H1 (cell line): Measurements from ENCODE around the gene CAPG. TPM values are rescaled to one million over a fixed set of nuclear protein-coding genes. Genes with fewer than 3 reads are reported as not detected.
"Not testable (repeated sequence)": the region's sequence is repeated elsewhere in the genome, so short reads cannot be mapped to it uniquely, and the experiment has no call there.

Experiments used
- CTCF ChIA-PET: fragments of 300-600 bp; sonication (Branson Sonifier 250); formaldehyde crosslinking; loops from one replicate; lab custom pipeline; 2021; ENCODE audit not compliant: partially characterized antibody; lab: Charles Lee
- POLR2A ChIA-PET: fragments of 300-600 bp; sonication (Branson Sonifier 250); formaldehyde crosslinking; loops from one replicate; lab custom pipeline; 2021; ENCODE audit warnings: inconsistent platforms; ENCODE audit not compliant: partially characterized antibody; lab: Charles Lee
- DNase-seq, 2 experiments: peaks; one replicate each; pipeline versions ENCODE4 v3.0.0 to v3.0.0-alpha.2; 2010 to 2022; ENCODE audit warnings: low spot score in 2 of 2, low read depth in 1 of 2, mixed read lengths in 1 of 2
- FAIRE-seq: peaks from 2 replicates; lab custom pipeline; 2011; peaks lifted over from hg19 to GRCh38; lab: Jason Lieb, UNC
- H2AFZ ChIP-seq: 2 replicates; pipeline ENCODE4 v1.8.1; 2012; ENCODE audit warnings: low read length, inconsistent platforms
- H2AK5ac ChIP-seq: 2 replicates; pipeline ENCODE4 v1.6.1; 2013; ENCODE audit warnings: low read depth, low read length
- H2BK120ac ChIP-seq: replicated peaks from 2 replicates; pipeline ENCODE3; 2013; ENCODE audit warnings: low read depth, low read length, inconsistent platforms
- H2BK12ac ChIP-seq: 2 replicates; pipeline ENCODE4 v1.6.1; 2013; ENCODE audit warnings: low read depth, low read length
- H2BK15ac ChIP-seq: 2 replicates; pipeline ENCODE4 v1.6.1; 2013; ENCODE audit warnings: low read length
- H2BK20ac ChIP-seq: 2 replicates; pipeline ENCODE4 v1.6.1; 2013; ENCODE audit warnings: low read length
- H2BK5ac ChIP-seq: 2 replicates; pipeline ENCODE4 v1.6.1; 2013; ENCODE audit warnings: low read depth, low read length
- H3K14ac ChIP-seq: 2 replicates; pipeline ENCODE4 v1.6.1; 2013; ENCODE audit warnings: inconsistent platforms; ENCODE audit not compliant: insufficient read length
- H3K18ac ChIP-seq: 2 replicates; pipeline ENCODE4 v1.6.1; 2013; ENCODE audit warnings: low read length; ENCODE audit errors: extremely low read depth
- H3K23ac ChIP-seq: 2 replicates; pipeline ENCODE4 v1.6.1; 2013; ENCODE audit warnings: inconsistent platforms; ENCODE audit not compliant: insufficient read length
- H3K23me2 ChIP-seq: 2 replicates; pipeline ENCODE4 v1.6.1; 2013; ENCODE audit warnings: low read depth, low read length
- H3K27ac ChIP-seq: 2 replicates; pipeline ENCODE4 v1.6.1; 2011; ENCODE audit warnings: low read depth, low read length, inconsistent platforms
- H3K27me3 ChIP-seq, 4 experiments: replicated peaks in 1 of 4; 1 replicate in 1 of 4; 2 replicates in 3 of 4; pipeline versions ENCODE4 v1.6.1 to v1.8.1; 2011 to 2013; ENCODE audit warnings: low read length in 3 of 4, mild to moderate bottlenecking in 3 of 4, inconsistent platforms in 2 of 4, mixed read lengths in 2 of 4, moderate library complexity in 1 of 4; ENCODE audit not compliant: control insufficient read depth in 3 of 4, insufficient read depth in 3 of 4; ENCODE audit errors: extremely low read depth in 1 of 4
- H3K36me3 ChIP-seq, 4 experiments: 2 replicates each; pipeline versions ENCODE4 v1.6.1 to v1.8.1; 2011 to 2013; ENCODE audit warnings: mild to moderate bottlenecking in 4 of 4, low read length in 3 of 4, moderate library complexity in 2 of 4, control low read depth in 1 of 4, inconsistent platforms in 1 of 4; ENCODE audit not compliant: insufficient read depth in 4 of 4, control insufficient read depth in 2 of 4
- H3K4ac ChIP-seq: replicated peaks from 2 replicates; pipeline ENCODE3; 2013; ENCODE audit warnings: low read length, low read depth, mixed read lengths, inconsistent platforms; ENCODE audit not compliant: insufficient read length
- H3K4me1 ChIP-seq, 4 experiments: replicated peaks in 1 of 4; 1 replicate in 1 of 4; 2 replicates in 3 of 4; pipeline versions ENCODE4 v1.6.1 to v1.8.1; 2011 to 2013; ENCODE audit warnings: low read length in 3 of 4, inconsistent platforms in 2 of 4, mixed read lengths in 1 of 4; ENCODE audit not compliant: insufficient read depth in 4 of 4, control insufficient read depth in 3 of 4
- H3K4me2 ChIP-seq, 2 experiments: 2 replicates each; pipeline versions ENCODE4 v1.6.1 to v1.8.1; 2011 to 2013; ENCODE audit warnings: low read depth in 2 of 2, low read length in 2 of 2, control low read depth in 1 of 2, inconsistent platforms in 1 of 2, mild to moderate bottlenecking in 1 of 2; ENCODE audit not compliant: insufficient read depth in 1 of 2
- H3K4me3 ChIP-seq, 4 experiments: fragments of 200-600, 300-600 bp in 1 of 4; sonication (generic), shearing (Covaris generic), sonication (Bioruptor Twin) in 1 of 4; 2 replicates each; pipeline versions ENCODE4 v1.5.1 to v1.8.1; 2011 to 2016; ENCODE audit warnings: low read length in 4 of 4, low read depth in 3 of 4, control low read depth in 2 of 4, inconsistent platforms in 2 of 4, mild to moderate bottlenecking in 2 of 4, mixed read lengths in 1 of 4, moderate library complexity in 1 of 4; ENCODE audit not compliant: insufficient read depth in 2 of 4; ENCODE audit errors: extremely low read depth in 1 of 4
- H3K56ac ChIP-seq: replicated peaks from 2 replicates; pipeline ENCODE3; 2013; ENCODE audit warnings: low read depth, mild to moderate bottlenecking, mixed read lengths, low read length, inconsistent platforms; ENCODE audit not compliant: insufficient read length
- H3K79me1 ChIP-seq: 2 replicates; pipeline ENCODE4 v1.6.1; 2013; ENCODE audit warnings: low read depth, low read length, control low read depth
- H3K79me2 ChIP-seq, 2 experiments: 2 replicates each; pipeline versions ENCODE4 v1.6.1 to v1.8.1; 2012 to 2013; ENCODE audit warnings: low read length in 2 of 2, mild to moderate bottlenecking in 2 of 2, inconsistent platforms in 1 of 2; ENCODE audit not compliant: insufficient read depth in 2 of 2, control insufficient read depth in 1 of 2
- H3K9ac ChIP-seq, 4 experiments: replicated peaks in 1 of 4; 1 replicate in 1 of 4; 2 replicates in 3 of 4; pipeline versions ENCODE4 v1.6.1 to v1.8.1; 2011 to 2013; ENCODE audit warnings: low read depth in 3 of 4, low read length in 3 of 4, control low read depth in 2 of 4, mild to moderate bottlenecking in 2 of 4, moderate library complexity in 2 of 4, inconsistent platforms in 1 of 4; ENCODE audit errors: extremely low read depth in 1 of 4
- H3K9me3 ChIP-seq, 2 experiments: 2 replicates each; pipeline versions ENCODE4 v1.6.1 to v1.8.1; 2012 to 2013; ENCODE audit warnings: mild to moderate bottlenecking in 2 of 2, moderate library complexity in 2 of 2, control low read depth in 1 of 2, inconsistent platforms in 1 of 2, low read depth in 1 of 2, low read length in 1 of 2, mixed read lengths in 1 of 2; ENCODE audit not compliant: insufficient read depth in 2 of 2
- H4K20me1 ChIP-seq, 2 experiments: replicated peaks in 1 of 2; 2 replicates each; pipeline versions ENCODE3 to v1.8.1; 2011 to 2013; ENCODE audit warnings: inconsistent platforms in 2 of 2, low read length in 2 of 2, mild to moderate bottlenecking in 1 of 2; ENCODE audit not compliant: insufficient read depth in 2 of 2, control insufficient read depth in 1 of 2
- H4K5ac ChIP-seq: 2 replicates; pipeline ENCODE4 v1.6.1; 2013; ENCODE audit warnings: low read length, low read depth, mixed read lengths, inconsistent platforms; ENCODE audit not compliant: insufficient read length
- H4K8ac ChIP-seq: 2 replicates; pipeline ENCODE4 v1.8.0; 2013; ENCODE audit warnings: mild to moderate bottlenecking, moderate library complexity, low read length, inconsistent platforms; ENCODE audit not compliant: insufficient read depth; ENCODE audit errors: extremely low read depth
- H4K91ac ChIP-seq: replicated peaks from 2 replicates; pipeline ENCODE3; 2013; ENCODE audit warnings: low read length, mixed read lengths, inconsistent platforms; ENCODE audit not compliant: insufficient read length
- WGBS, 2 experiments: shearing (Covaris generic) in 1 of 2; methylation state at CpG; one replicate each; pipeline versions ENCODE4 v1.1.6 to v1.1.7; 2013 to 2015; ENCODE audit warnings: low lambda C conversion rate in 2 of 2, mixed read lengths in 2 of 2, inconsistent platforms in 1 of 2, low coverage in 1 of 2, missing lambda C conversion rate in 1 of 2; ENCODE audit not compliant: insufficient replicate concordance in 2 of 2, insufficient coverage in 1 of 2, insufficient read length in 1 of 2; ENCODE audit errors: extremely low coverage in 1 of 2, missing lambda C conversion rate in 1 of 2; 5-methylcytosine and 5-hydroxymethylcytosine counted together
- polyA plus RNA-seq, 7 experiments: library from polyadenylated mRNA; depleted of rRNA in 3 of 7; stranded (reverse) in 5 of 7; unstranded in 2 of 7; fragments of >200 nt in 5 of 7; fragments of 200-250 nt in 2 of 7; gene quantifications; 1 replicate in 5 of 7; 2 replicates in 1 of 7; 4 replicates in 1 of 7; pipeline versions ENCODE4 v1.2.1 to v1.2.3, GENCODE V29; 2011 to 2013; ENCODE audit warnings: missing spikeins in 2 of 7, mixed read lengths in 2 of 7
- total RNA-seq: library from RNA; stranded (reverse); fragmentation: NEBNext Ultra II Directional; extraction: Animal tissue kit (Norgen Biotek cat#: 25700); gene quantifications from 2 replicates; pipeline ENCODE4 v1.2.1, GENCODE V29; 2021

The CAPG gene
- total and polyA plus RNA-seq, 2 of the 8 experiments (the other 6 are each of a cell fraction or from before 2014, with no cell fraction given) = 80.5 to 89.0 TPM

GRCh38 chr2:85439569-85439968 lies 29.4 kb upstream of the CAPG start:
- H4K20me1 ChIP-seq, H2BK15ac ChIP-seq, H4K8ac ChIP-seq, FAIRE-seq, H2BK12ac ChIP-seq, H4K91ac ChIP-seq, H3K79me2 ChIP-seq, H3K4ac ChIP-seq, H2BK120ac ChIP-seq, H2AK5ac ChIP-seq, H3K23me2 ChIP-seq, H3K9ac ChIP-seq, H4K5ac ChIP-seq, H3K4me2 ChIP-seq, H3K14ac ChIP-seq, H2AFZ ChIP-seq, H3K18ac ChIP-seq, H2BK20ac ChIP-seq, H3K9me3 ChIP-seq, DNase-seq, H3K36me3 ChIP-seq, H3K23ac ChIP-seq, H3K4me3 ChIP-seq, H2BK5ac ChIP-seq, H3K56ac ChIP-seq, H3K79me1 ChIP-seq, H3K27ac ChIP-seq: not testable (repeated sequence)
- Histone ChIP-seq H3K4me1 (peaks cover 7 to 26% (median 20%) of the 10 kb centered on the region in 4 experiments), H3K27me3 (peaks cover 0 to 14% (median 5%) of the 10 kb centered on the region in 4 experiments; a peak in 4 of 7 replicates)
- POLR2A ChIA-PET = interaction anchor here (1.1 to 55.3 kb wide), 4 partner anchors 13 to 107 kb away, joined by 3 to 1889 read pairs (median 4); partner anchors contain the start of genes GGCX and MAT2A
- CTCF ChIA-PET = interaction anchor here (0.9 to 4.4 kb wide), 2 partner anchors 10 to 19 kb away, joined by 3 to 19 read pairs; partner anchors contain the start of gene SH2D6
- 94% methylated on average over 9 of the region's 9 CpGs; no CpG with 5 or more reads in 1 of the 2 experiments for WGBS, 2 experiments
